Smooth muscle cell (in vitro differentiated cells): ENCODE data around the gene DEFB132. TPM values are rescaled to one million over a fixed set of nuclear protein-coding genes. Genes with fewer than 3 reads are reported as not detected.

Source experiments
- DNase-seq: peaks from one replicate; lab custom pipeline; 2025; ENCODE audit not compliant: unreplicated experiment; lab: John Stamatoyannopoulos, UW
- H2AFZ ChIP-seq: fragments of 200-600 bp; sonication (generic); 2 replicates; pipeline ENCODE4 v1.6.0; 2016; ENCODE audit warnings: antibody characterized with exemption, low read depth, mild to moderate bottlenecking
- H3F3A ChIP-seq: fragments of 200-600 bp; sonication (generic); 2 replicates; pipeline ENCODE4 v1.6.0; 2017; ENCODE audit warnings: antibody characterized with exemption, low read depth
- H3K27ac ChIP-seq: fragments of 200-600 bp; sonication (generic); 2 replicates; pipeline ENCODE4 v1.5.1; 2016; ENCODE audit warnings: low read depth, mild to moderate bottlenecking
- H3K27me3 ChIP-seq: fragments of 200-600 bp; sonication (generic); 2 replicates; pipeline ENCODE4 v1.6.1; 2016; ENCODE audit warnings: low read depth, mild to moderate bottlenecking
- H3K36me3 ChIP-seq: fragments of 200-600 bp; sonication (generic); 2 replicates; pipeline ENCODE4 v1.5.1; 2016; ENCODE audit warnings: low read depth
- H3K4me1 ChIP-seq: fragments of 200-600 bp; sonication (generic); 2 replicates; pipeline ENCODE4 v1.5.1; 2016; ENCODE audit warnings: low read depth
- H3K4me2 ChIP-seq: fragments of 200-600 bp; sonication (generic); 2 replicates; pipeline ENCODE4 v1.6.0; 2016; ENCODE audit warnings: mild to moderate bottlenecking
- H3K4me3 ChIP-seq: fragments of 200-600 bp; sonication (generic); 2 replicates; pipeline ENCODE4 v1.5.1; 2016; ENCODE audit warnings: mild to moderate bottlenecking
- H3K79me2 ChIP-seq: fragments of 200-600 bp; sonication (generic); 2 replicates; pipeline ENCODE4 v1.6.0; 2016; ENCODE audit warnings: low read depth, mild to moderate bottlenecking
- H3K9ac ChIP-seq: fragments of 200-600 bp; sonication (generic); 2 replicates; pipeline ENCODE4 v1.6.0; 2016; ENCODE audit warnings: low read depth
- H3K9me3 ChIP-seq: fragments of 200-600 bp; sonication (generic); replicated peaks from 2 replicates; pipeline ENCODE4 v1.5.1; 2016; ENCODE audit warnings: low read depth
- H4K20me1 ChIP-seq: fragments of 200-600 bp; sonication (generic); 2 replicates; pipeline ENCODE4 v1.6.0; 2016; ENCODE audit warnings: low read depth
- CTCF ChIP-seq: fragments of 200-600 bp; sonication (generic); IDR thresholded peaks from 2 replicates; pipeline ENCODE4 v1.5.1; 2017; ENCODE audit warnings: borderline replicate concordance, mild to moderate bottlenecking, antibody characterized with exemption; ENCODE audit not compliant: insufficient read depth, poor library complexity, severe bottlenecking
- WGBS: methylation state at CpG from one replicate; pipeline ENCODE4 v1.1.7; 2016; ENCODE audit warnings: low lambda C conversion rate; 5-methylcytosine and 5-hydroxymethylcytosine counted together
- polyA plus RNA-seq: library from polyadenylated mRNA; unstranded; fragments of >200 nt; fragmentation: Nextera tagmentation; extraction: Ambion mirVana; gene quantifications from 2 replicates; pipeline ENCODE4 v1.2.1, GENCODE V29; 2016
- total RNA-seq: library from RNA; depleted of rRNA; stranded (reverse); fragments of >200 nt; gene quantifications from 2 replicates; pipeline ENCODE4 v1.2.3, GENCODE V29; 2014

Gene DEFB132
- total and polyA plus RNA-seq, 2 experiments from 2014 or later = not detected

GRCh38 chr20:309306-309840 is 51.8 kb downstream of the DEFB132 start:
- H3K4me3 ChIP-seq = peak overlapping the region; percentile 59
- H3K4me2 ChIP-seq = peak overlapping the region; percentile 90
- peak overlapping the region; percentile 98 for H3K9ac ChIP-seq
- no peak for DNase-seq
- peaks cover 7% of the 10 kb centered on the region for H3F3A ChIP-seq
- whole genome bisulfite sequencing = 5% methylated on average over 6 of the region's 6 CpGs
- peaks cover 19% of the 10 kb centered on the region for H3K4me1 ChIP-seq
- H3K27ac ChIP-seq = peak overlapping the region; percentile 99
- no peaks in the 10 kb centered on the region for H3K79me2 ChIP-seq
- H3K36me3 ChIP-seq = no peaks in the 10 kb centered on the region
- no peaks in the 10 kb centered on the region for H3K27me3 ChIP-seq
- no peaks in the 10 kb centered on the region for H3K9me3 ChIP-seq
- H4K20me1 ChIP-seq = no peaks in the 10 kb centered on the region
- no peak for TF ChIP-seq CTCF
- H2AFZ ChIP-seq = peak overlapping the region; percentile 71

GRCh38 chr20:309841-310644 is 52.5 kb downstream of the DEFB132 start:
- H2AFZ ChIP-seq = peak overlapping the region; percentile 71
- no peaks in the 10 kb centered on the region for H3K9me3 ChIP-seq
- H3K27me3 ChIP-seq = no peaks in the 10 kb centered on the region
- TF ChIP-seq CTCF = no peak
- DNase-seq = peak; percentile 90
- H4K20me1 ChIP-seq = no peaks in the 10 kb centered on the region
- peaks cover 19% of the 10 kb centered on the region for H3K4me1 ChIP-seq
- peak overlapping the region; percentile 59 for H3K4me3 ChIP-seq
- H3K9ac ChIP-seq = peak overlapping the region; percentile 98
- H3K79me2 ChIP-seq = no peaks in the 10 kb centered on the region
- H3K27ac ChIP-seq = peak overlapping the region; percentile 99
- no peaks in the 10 kb centered on the region for H3K36me3 ChIP-seq
- peaks cover 7% of the 10 kb centered on the region for H3F3A ChIP-seq
- peak overlapping the region; percentile 90 for H3K4me2 ChIP-seq
- 2% methylated on average over 28 of the region's 31 CpGs for WGBS

DNA sequence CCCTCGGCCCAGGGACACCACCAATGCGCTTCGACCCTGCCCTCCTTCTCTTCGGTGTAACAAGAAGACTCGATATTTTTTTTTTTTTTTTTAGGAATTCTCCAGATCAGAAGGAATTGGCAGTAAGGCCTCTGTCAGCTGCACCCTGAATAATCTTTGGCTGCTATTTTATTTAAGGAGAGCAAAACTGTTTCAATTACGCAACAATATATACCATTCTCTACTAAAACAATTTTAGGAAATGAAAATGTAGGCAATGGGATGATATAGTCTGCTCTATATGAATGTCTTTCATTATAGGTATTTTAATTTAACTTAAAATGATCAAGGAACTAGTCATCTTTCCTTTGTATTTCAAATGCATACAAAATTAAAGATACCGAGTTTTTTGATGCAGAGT is 53.1 kb downstream of the DEFB132 start:
- 7% methylated on average over 7 of the region's 7 CpGs for WGBS
- Histone ChIP-seq H3K4me3 (peak overlapping the region; percentile 41), H3K36me3 (no peaks in the 10 kb centered on the region), H3K27ac (peak overlapping the region; percentile 99), H3F3A (peaks cover 7% of the 10 kb centered on the region), H3K79me2 (no peaks in the 10 kb centered on the region), H3K4me2 (peak overlapping the region; percentile 81), H3K9ac (no peak overlapping the region), H3K27me3 (no peaks in the 10 kb centered on the region), H2AFZ (peak overlapping the region; percentile 15), H3K9me3 (no peaks in the 10 kb centered on the region), H3K4me1 (peaks cover 19% of the 10 kb centered on the region), H4K20me1 (no peaks in the 10 kb centered on the region)
- no peak for TF ChIP-seq CTCF
- no peak for DNase-seq

Other genes starting within 250 kb of the DEFB132 start
- gene DEFB125, start 170.1 kb upstream of the DEFB132 start, total RNA-seq = not detected in 2 replicates
- not detected in 2 replicates for gene DEFB125, start 170.1 kb upstream of the DEFB132 start, polyA plus RNA-seq
- not detected in 2 replicates for gene DEFB126, start 115.1 kb upstream of the DEFB132 start, total RNA-seq
- not detected in 2 replicates for gene DEFB126, start 115.1 kb upstream of the DEFB132 start, polyA plus RNA-seq
- gene DEFB127, start 100.3 kb upstream of the DEFB132 start, total RNA-seq = not detected in 2 replicates
- gene DEFB127, start 100.3 kb upstream of the DEFB132 start, polyA plus RNA-seq = not detected in 2 replicates
- not detected in 2 replicates for gene DEFB128, start 68.0 kb upstream of the DEFB132 start, total RNA-seq
- gene DEFB128, start 68.0 kb upstream of the DEFB132 start, polyA plus RNA-seq = not detected in 2 replicates
- not detected in 2 replicates for gene DEFB129, start 30.5 kb upstream of the DEFB132 start, total RNA-seq
- not detected in 2 replicates for gene DEFB129, start 30.5 kb upstream of the DEFB132 start, polyA plus RNA-seq
- 2.8 and 9.2 TPM in 2 replicates for gene C20orf96, start 33.0 kb downstream of the DEFB132 start, total RNA-seq
- 11.2 and 11.7 TPM in 2 replicates for gene C20orf96, start 33.0 kb downstream of the DEFB132 start, polyA plus RNA-seq
- gene ZCCHC3, start 39.8 kb downstream of the DEFB132 start, total RNA-seq = 25.9 and 27.7 TPM in 2 replicates
- 26.2 and 32.4 TPM in 2 replicates for gene ZCCHC3, start 39.8 kb downstream of the DEFB132 start, polyA plus RNA-seq
- 3.3 and 7.1 TPM in 2 replicates for gene SOX12, start 67.8 kb downstream of the DEFB132 start, total RNA-seq
- gene SOX12, start 67.8 kb downstream of the DEFB132 start, polyA plus RNA-seq = 16.6 and 17.7 TPM in 2 replicates
- 31.5 and 50.1 TPM in 2 replicates for gene NRSN2, start 89.4 kb downstream of the DEFB132 start, total RNA-seq
- gene NRSN2, start 89.4 kb downstream of the DEFB132 start, polyA plus RNA-seq = 99.1 and 107 TPM in 2 replicates
- 18.6 and 21.2 TPM in 2 replicates for gene TRIB3, start 123.0 kb downstream of the DEFB132 start, total RNA-seq
- 25.7 TPM in 2 replicates for gene TRIB3, start 123.0 kb downstream of the DEFB132 start, polyA plus RNA-seq
- gene RBCK1, start 150.6 kb downstream of the DEFB132 start, total RNA-seq = 43.0 and 49.2 TPM in 2 replicates
- 53.9 and 62.4 TPM in 2 replicates for gene RBCK1, start 150.6 kb downstream of the DEFB132 start, polyA plus RNA-seq
- gene TBC1D20, start 204.8 kb downstream of the DEFB132 start, total RNA-seq = 37.9 and 41.9 TPM in 2 replicates
- 41.6 and 45.7 TPM in 2 replicates for gene TBC1D20, start 204.8 kb downstream of the DEFB132 start, polyA plus RNA-seq